ENCODE measurements around the gene CWC27. TPM values are rescaled to one million over a fixed set of nuclear protein-coding genes. Genes with fewer than 3 reads are reported as not detected.
"Not testable (repeated sequence)": the region's sequence is repeated elsewhere in the genome, so short reads cannot be mapped to it uniquely, and the experiment has no call there.

Gene CWC27
- total RNA-seq, 1 experiment from 2014 or later, result 14.5 TPM

DNA sequence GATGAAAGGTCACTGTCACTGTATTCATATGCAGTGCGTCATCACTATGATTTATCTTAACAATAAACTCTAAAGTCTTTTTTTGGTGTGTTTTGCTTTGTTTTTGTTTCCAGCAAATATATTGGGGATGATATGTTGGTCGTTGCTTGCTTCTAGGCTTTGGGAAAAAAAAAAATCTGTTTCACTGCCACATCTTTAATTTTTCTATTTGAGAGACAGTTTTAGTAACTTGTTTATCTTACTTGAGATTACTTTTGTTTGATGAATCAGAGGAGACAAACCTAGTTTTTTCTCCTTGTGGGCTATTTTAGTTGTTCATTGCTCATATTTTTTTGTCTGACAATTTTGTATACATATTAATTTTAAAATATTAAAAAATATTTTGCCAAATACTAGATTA is 19.4 kb downstream of the CWC27 start:
- DNase-seq (ENCODE audit: low read depth), result no peak

DNA sequence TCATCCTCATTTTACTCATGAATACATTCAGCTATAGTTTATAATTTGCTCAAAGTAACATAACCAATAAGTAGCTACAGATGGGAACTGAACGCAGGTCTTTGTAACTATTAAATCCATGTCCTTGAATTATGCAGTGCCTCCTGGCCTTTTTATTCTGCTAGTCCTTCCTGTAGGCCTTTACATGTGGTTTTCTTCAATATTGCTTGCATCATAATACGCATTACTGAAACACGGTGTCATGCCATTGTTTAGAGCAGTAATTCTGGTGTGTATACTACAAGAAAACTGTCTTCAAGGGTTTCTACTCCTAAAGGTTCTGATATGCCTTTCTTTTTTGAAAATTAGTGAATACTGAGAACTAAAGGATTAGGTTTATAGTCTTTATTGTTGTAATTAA is 20.7 kb downstream of the CWC27 start:
- DNase-seq (ENCODE audit: low read depth), result peak; percentile 33

DNA sequence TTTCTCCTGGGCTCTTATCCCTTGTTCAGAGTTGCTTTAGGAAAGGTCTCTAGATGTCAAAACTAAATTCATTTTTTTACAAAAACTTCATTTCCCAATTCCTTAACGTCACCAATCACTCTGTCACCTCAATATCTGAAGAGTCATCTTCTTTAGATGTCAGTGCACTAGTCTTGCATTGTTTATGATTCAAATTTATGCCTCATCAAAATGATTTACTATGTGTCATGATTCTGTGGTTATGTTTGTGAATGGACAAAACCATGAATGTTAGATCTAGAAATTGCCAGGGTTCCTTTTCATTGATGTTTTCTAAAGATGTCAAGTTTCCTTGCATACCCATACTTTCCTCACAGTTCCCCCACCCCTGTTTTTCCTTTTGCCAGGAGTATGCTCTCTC is 21.5 kb downstream of the CWC27 start:
- no peak for DNase-seq (ENCODE audit: low read depth)

DNA sequence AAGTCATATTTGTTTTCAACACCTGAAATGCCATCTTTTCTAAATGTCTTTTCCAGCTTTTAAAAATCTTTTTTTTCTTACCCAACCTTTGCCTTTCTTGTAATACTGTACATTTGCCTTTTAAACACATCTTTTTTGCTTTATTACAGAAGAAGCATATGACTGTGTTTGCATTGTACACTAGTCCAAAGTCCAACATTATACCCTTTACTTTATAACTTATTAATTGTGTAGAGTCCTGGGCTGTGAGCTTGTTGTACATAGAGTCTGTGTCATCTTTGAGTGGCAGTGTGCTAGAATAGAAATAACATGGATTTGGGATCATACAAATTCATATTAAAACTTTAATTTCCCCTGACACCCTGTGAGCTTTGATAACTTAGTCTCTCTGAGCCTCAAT is 23.7 kb downstream of the CWC27 start:
- DNase-seq (ENCODE audit: low read depth), result no peak

DNA sequence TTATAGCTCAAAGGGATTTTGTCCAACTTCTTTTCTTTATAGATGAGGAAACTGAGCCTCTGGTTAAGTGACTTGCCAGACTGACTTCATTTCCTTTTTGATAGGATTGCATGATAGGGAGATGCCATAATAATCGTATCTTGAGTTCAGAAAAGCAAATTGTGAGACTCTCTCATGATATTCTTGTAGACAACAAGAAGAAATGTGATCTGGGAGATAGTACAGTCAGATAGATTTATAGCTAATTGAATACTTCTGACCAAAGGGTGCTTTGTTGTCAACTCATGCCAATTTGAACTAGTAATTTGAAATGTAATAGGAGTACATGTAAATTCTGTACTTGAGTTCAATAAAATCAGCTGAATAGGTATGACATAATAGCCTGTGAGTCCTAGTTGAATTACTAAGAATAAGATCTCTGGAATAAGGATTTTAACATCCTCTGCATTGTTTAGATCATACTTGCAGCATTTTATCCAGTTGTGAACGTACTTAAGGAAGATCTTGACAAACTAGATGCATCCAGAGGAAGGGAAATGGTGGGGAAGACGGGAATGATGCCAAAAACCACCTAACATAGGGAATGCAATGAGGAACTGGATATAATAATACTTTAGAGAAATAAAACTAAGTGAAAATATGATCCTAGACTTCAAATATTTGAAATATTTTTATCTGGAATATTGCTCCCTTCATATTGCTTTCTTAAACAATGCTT is 25.5 kb downstream of the CWC27 start:
- no peak for DNase-seq (ENCODE audit: low read depth)

DNA sequence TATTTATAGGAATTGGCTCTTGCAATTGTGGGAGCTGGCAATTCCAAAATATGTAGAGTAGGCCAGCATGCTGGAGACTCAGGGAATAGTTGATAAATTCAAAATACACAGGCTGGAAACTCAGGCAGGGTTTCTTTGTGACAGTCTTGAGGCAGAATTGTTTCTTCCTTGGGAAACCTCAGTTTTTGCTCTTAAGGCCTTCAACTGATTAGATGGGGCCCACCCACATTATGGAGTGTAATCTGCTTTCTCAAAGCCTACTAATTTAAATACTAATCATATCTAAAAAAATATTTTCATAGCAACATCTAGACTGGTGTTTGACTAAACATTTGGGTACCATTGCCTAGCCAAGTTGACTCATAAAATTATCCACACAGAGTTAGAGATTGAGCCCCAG is 27.6 kb downstream of the CWC27 start:
- DNase-seq (ENCODE audit: low read depth), result no peak

DNA sequence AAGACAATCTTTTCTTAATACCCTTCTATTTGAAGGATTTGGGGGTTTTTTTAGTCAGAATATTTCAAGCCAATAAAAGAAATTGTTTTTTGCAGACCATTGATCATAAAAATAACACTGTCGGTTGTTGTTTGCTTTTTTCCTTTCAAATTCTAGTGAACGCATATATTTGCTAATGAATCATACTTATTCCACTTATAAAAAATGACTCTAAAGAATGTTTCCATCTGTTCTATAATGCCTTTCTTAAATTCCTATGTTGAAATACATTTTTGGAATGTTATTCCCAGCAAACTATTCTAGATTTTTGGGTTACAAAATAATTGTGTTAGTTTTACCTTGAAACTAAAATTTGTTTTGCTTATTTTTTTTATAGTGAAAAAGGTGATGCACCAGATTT is 32.2 kb downstream of the CWC27 start:
- DNase-seq (ENCODE audit: low read depth), result no peak

DNA sequence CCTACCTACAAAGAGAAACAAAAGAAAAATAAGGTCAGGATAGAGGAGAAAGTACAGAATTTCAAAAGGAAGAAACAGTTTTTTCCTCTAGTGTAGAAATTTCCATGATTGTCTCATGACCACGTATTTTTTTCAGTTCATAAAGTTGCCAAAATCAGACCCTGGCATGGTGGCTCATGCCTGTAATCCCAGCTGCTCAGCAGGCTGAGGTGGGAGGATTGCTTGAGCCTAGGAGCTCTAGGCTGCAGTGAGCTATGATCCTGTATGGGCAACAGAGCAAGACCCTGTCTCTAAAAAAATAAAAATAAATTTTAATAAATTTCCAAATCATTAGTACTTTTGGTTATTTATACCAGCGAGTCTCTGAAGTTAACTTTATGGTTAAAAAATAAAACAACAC is 37.8 kb downstream of the CWC27 start:
- peak; percentile 1 for DNase-seq (ENCODE audit: low read depth)

DNA sequence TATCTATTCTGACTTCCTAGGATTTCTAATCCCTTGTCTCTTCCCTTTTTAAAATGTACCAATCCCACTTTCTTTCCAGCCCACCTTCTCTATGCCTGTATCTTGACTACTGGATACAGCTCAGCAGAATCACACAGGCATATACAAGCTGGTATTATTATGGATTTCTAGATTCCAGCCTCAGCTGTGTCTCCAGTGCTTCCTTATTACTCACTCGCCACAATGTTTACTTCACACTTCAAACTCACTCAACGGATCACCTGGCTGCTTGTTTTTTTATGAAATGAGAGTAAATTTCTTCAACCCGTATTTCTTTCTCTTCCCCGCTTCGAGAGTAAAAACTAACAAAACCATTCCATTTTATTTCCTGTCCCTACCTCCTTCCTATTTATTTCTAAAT is 38.8 kb downstream of the CWC27 start:
- peak; percentile 13 for DNase-seq (ENCODE audit: low read depth)

DNA sequence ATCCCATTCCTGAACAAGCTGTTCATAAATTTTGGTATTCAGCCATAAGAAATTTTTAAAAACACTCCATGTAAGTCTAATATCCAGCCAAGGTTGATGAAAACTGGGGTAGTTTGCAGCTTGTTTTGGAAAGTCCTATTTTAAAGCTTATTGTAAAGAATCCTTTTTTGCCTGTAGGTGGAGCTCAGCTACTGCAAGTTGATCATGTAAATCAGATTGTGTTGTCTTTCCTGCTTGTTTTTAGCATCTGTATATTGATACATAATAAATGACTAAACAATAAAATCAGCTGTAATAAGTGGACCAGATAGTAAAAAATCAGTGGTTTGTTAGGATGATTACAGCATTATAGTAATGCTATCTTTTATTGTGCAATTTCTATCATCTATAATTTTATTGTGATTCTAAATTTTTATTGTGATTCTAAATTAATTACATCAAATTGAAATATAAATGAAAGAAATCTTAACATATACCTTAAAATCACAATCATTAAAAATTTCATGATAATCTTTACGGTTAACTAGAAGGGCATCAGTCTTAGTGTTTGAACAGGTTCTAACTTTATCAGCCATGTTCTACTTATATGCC is 42.4 kb downstream of the CWC27 start:
- DNase-seq (ENCODE audit: low read depth), result peak; percentile 62

DNA sequence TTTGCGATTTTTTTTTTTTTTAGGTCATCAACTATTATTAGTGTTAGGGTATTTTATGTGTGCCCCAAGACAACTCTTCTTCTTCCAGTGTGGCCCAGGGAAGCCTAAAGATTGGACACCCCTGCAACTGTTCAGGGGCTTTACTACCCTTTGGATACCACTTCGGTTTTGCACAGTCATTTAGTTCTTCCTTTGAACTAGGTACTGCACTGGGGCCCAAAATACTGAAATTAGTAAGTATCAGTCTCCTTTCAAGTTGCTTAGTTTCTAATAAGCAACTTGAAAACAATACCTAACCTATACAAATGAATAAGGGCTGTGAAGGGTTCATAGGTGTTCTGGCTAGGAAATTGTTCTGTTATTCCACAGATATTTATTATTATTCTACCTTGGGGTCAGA is 45.3 kb downstream of the CWC27 start:
- no peak for DNase-seq (ENCODE audit: low read depth)

DNA sequence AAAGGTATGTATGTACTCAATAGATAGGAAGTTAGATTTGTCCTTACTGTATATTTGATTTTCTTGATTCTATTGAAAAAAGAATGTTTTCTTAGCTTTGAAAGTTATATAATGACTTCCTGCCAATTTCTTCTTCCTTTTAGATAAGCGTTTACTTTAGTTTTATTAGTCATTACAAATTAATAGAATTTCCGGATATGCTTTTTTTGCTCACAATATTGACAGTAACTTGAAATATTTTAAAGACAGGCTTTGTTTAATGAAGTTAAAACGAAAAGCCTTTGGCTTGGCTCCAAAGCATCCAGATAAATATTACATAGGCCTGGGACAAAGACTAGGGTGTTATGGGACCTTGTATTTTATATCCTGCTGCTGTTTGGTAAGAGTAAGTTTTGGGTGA is 49.5 kb downstream of the CWC27 start:
- no peak for DNase-seq (ENCODE audit: low read depth)

DNA sequence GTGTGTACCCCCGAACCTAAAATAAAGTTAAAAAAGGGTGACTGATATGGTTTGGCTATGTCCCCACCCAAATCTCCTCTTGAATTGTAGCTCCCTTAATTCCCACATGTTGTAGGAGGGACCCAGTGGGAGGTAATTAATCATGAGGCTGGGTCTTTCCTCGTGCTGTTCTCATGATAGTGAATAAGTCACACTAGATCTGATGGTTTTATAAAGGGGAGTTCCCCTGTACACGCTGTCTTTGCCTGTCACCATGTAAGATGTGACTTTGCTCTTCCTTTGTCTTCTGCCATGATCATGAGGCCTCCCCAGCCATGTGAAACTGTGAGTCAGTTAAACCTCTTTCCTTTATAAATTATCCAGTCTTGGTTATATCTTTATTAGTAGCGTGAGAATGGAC is 50.6 kb downstream of the CWC27 start:
- not testable (repeated sequence) for DNase-seq (ENCODE audit: low read depth)

DNA sequence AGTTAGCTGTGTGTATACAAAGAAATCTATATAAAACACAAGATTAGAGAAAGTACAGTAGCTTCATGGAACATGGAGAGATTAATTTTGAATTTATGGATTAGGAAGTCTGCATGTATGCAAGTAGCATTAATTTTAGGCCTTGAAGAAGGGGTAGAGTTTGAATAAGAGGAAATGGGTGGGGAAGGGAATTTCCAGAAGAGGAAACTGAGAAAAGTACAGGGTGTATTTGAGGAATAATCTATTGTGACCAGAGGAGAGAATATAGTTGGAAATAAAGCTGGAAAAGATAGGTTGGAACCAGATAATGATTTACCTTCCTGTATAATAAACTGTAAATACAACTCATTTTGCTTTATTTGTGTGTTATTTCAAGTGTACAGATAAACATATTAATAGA is 53.6 kb downstream of the CWC27 start:
- no peak for DNase-seq (ENCODE audit: low read depth)

DNA sequence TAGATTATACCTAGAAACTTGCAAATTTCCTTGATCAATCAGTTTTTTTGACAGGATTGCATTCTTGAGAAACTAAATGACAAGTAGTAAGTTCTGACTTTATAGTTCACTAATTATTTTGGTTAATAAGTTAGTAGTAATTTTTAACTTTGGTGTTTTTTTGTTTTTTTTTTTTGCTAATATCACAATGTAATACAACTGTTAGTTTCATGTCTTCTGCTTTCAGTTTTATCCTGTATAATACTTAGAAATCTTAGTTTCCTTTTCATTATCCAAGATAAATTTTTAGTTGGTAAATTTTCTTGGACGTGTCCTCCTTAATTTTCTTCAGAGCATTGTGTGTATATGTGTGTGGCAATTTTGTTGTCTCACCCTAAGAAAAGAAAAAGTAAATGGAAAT is 57.8 kb downstream of the CWC27 start:
- DNase-seq (ENCODE audit: low read depth), result no peak

DNA sequence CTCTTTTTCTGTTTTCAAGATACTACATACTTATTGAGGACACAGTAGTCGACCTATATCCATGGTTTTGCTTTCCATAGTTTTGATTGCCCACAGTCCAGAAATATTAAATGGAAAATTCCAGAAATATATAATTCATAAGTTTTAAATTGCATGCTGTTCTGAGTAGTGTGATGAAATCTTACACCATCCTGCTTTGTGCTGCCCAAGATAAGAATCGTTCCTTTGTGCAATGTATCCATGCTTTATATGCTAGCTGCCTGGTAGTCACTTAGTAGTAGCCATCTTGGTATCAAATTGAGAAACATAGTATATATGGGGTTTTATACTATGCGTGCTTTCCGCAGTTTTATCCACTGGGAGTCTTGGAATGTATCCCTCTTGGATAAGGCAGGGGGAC is 59.0 kb downstream of the CWC27 start:
- no peak for DNase-seq (ENCODE audit: low read depth)

DNA sequence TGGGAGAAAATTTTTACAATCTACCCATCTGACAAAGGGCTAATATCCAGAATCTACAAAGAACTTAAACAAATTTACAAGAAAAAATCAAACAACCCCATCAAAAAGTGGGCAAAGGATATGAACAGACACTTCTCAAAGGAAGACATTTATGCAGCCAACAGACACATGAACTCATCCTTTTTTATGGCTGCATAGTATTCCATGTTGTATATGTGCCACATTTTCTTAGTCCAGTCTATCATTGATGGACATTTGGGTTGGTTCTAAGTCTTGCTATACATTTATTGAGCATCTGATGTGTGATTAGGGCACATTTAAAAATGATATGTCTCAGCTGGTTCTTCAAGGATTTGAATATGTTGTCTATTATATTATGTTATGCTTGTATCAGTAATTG is 61.9 kb downstream of the CWC27 start:
- not testable (repeated sequence) for DNase-seq (ENCODE audit: low read depth)

DNA sequence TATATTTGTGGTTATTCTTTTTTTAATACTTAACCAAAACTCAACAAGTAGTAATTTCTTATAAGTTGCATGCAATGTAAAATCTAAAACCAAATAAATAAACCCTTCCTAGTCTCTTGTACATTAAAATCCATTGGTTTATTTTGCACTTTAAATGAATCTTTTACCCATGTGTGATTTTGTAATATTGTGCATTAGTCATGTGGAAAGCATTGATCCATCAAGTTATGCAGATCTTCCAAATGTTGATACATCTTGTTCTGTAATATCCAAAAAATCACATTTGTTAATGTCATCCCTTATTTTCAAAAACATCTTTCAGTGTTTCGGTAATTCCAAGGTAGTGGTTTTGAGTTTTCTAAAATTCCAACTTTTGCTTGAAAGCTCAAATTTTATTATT is 63.3 kb downstream of the CWC27 start:
- DNase-seq (ENCODE audit: low read depth), result no peak

DNA sequence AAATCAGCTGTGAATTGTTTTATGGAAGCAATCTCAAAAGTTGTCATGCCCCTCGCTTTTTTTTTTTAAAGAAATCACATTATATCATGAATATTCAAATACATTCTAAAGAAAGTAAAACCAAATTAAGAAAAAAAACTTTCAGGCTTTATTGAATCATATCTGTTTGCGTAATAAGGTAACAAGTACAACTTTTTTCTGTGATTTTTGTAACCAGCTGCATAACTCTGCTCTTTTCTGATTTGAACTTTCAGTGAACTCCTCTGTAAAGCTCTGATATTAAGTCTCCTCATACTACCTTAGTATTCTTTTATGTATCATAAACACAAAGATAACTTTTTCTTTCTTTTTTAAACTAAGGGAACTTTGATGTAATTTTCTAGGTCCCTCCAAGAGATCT is 65.3 kb downstream of the CWC27 start:
- peak; percentile 45 for DNase-seq (ENCODE audit: low read depth)

DNA sequence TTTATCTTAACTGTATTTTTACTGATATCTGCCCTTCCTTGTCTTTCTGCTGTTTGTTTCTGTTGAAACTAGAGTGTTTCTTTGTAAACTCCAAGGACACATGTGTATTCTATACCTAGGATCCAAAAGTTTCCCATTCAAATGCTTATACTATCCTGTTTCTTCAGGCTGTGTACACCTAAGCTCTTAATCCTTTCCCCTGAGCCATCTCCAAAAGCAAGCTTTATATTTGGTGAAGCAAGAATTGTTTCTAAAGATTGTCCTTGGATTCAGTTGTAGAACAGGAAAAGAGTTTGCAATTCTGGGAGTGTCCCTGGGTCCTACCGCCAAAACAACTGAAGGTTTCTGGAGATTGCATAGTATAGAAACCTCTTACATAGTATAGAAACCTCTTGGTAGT is 65.9 kb downstream of the CWC27 start:
- peak; percentile 10 for DNase-seq (ENCODE audit: low read depth)

DNA sequence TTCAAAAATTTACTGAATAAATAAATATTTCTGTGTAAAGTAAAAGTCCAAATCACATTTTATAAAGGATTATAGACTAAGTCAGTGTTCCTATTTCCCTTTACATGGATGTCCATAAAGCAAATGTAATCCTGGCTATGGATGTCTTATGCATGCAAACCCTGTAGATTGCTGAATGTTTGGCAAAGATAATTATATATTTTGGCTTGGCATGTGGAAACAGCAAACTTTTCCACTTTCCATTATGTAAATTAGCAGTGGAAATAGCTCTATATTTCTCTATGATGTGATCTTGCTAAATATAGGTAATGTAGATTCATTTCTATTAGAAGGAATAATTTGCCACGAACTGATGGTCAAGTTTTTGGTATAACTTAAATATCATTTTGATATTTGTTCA is 66.5 kb downstream of the CWC27 start:
- DNase-seq (ENCODE audit: low read depth), result no peak

DNA sequence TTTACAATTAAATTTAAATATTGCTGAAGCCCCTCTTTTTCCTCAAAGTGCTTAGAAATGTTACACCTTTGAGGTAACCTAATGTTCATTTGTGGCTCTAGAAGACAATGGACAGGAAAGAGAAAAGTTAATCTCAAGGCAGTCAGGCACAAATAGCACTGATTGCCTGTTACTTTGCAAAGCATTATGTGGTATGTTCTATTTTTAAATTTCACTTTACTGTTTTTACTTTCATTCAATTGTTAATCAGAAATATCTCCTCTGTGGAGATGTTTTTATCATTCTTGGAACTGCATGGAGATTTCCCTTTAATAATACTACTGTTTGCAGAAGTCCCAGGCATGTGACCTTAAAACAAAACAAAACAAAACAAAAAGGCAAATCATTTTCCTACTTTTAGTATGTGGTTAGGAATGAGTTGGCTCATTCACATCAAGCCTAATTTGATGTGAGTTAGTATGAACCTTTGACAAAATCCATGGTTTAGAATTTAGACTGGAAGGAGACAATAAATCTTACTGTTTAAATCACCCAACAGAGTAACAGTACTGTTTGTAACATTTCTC is 67.5 kb downstream of the CWC27 start:
- DNase-seq (ENCODE audit: low read depth), result peak; percentile 24

DNA sequence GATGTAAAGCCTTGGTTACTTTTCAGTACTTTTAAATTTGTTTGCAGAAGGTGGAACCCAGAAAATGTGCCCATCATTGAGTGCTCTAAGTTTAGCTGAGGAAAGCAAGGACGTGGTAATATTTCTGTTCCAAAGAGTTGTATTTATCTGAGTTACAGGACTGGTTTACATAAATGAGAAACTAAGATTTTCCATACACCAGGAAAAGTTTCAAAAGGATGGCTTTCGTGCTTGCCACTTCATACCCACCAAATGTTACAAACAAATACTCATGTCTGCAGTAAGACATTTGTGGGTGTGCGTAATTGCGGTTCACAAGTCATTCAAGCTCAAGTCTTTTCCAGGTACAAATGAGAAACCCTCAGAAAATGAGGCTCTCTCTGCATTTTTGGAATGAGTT is 68.1 kb downstream of the CWC27 start:
- no peak for DNase-seq (ENCODE audit: low read depth)

Data from LHCN-M2 (cell line).